Measurements from ENCODE around the gene PCOLCE2.
A peak's percentile ranks its signal among the peaks of the same experiment; 100 is the strongest.

PCOLCE2 gene

GRCh38 chr3:142912402-142913172 lies 23.7 kb upstream of the PCOLCE2 start:
- H3K4me1 ChIP-seq (ENCODE audit: control insufficient read depth, insufficient read depth, low read depth, low read length): no peaks in the 10 kb centered on the region
- no peak overlapping the region for H2AFZ ChIP-seq (ENCODE audit: low read depth, low read length)
- 94% methylated on average over 5 of the region's 6 CpGs for WGBS
- no peak overlapping the region for H2AK5ac ChIP-seq (ENCODE audit: low read length, severe bottlenecking)
- H3K4me2 ChIP-seq (ENCODE audit: low read length, poor library complexity, severe bottlenecking): no peak overlapping the region
- H3K9ac ChIP-seq (ENCODE audit: low read length): peak overlapping the region; percentile 59
- H3K79me1 ChIP-seq (replicated peaks; ENCODE audit: low read length, poor library complexity, severe bottlenecking): no peaks in the 10 kb centered on the region
- no peaks in the 10 kb centered on the region for H3K36me3 ChIP-seq (ENCODE audit: control insufficient read depth in 1 of 2, insufficient read depth in 2 of 2, low read depth in 1 of 2, low read length in 2 of 2)
- H3K27ac ChIP-seq (ENCODE audit: low read length, poor library complexity, severe bottlenecking): no peak overlapping the region
- H2BK5ac ChIP-seq (ENCODE audit: low read depth, low read length, poor library complexity, severe bottlenecking): no peak overlapping the region
- no peak overlapping the region for H2BK15ac ChIP-seq (ENCODE audit: low read depth, poor library complexity, severe bottlenecking)
- no peaks in the 10 kb centered on the region for H3K27me3 ChIP-seq (ENCODE audit: control insufficient read depth in 1 of 2, insufficient read depth in 1 of 2, low read length in 2 of 2)
- H3K14ac ChIP-seq (ENCODE audit: low read length in 2 of 2): no peak overlapping the region
- no peak overlapping the region for H3K4ac ChIP-seq (ENCODE audit: low read depth in 1 of 2, low read length in 2 of 2)
- no peak overlapping the region for H3K18ac ChIP-seq (ENCODE audit: low read depth in 1 of 2, low read length in 2 of 2)
- no peak overlapping the region for H2BK120ac ChIP-seq (ENCODE audit: low read depth, low read length)
- no peaks in the 10 kb centered on the region for H3K9me3 ChIP-seq (ENCODE audit: control insufficient read depth, low read length)
- no peak overlapping the region for H4K8ac ChIP-seq (ENCODE audit: low read length)
- H2BK12ac ChIP-seq (ENCODE audit: low read length in 2 of 2): no peak overlapping the region
- no peak for DNase-seq
- H3K23ac ChIP-seq (ENCODE audit: low read length in 2 of 2): no peak overlapping the region
- no peak overlapping the region for H4K91ac ChIP-seq (ENCODE audit: low read length)
- no peak overlapping the region for H3K4me3 ChIP-seq (ENCODE audit: insufficient read depth in 1 of 2, low read depth in 1 of 2, low read length in 2 of 2)

DNA sequence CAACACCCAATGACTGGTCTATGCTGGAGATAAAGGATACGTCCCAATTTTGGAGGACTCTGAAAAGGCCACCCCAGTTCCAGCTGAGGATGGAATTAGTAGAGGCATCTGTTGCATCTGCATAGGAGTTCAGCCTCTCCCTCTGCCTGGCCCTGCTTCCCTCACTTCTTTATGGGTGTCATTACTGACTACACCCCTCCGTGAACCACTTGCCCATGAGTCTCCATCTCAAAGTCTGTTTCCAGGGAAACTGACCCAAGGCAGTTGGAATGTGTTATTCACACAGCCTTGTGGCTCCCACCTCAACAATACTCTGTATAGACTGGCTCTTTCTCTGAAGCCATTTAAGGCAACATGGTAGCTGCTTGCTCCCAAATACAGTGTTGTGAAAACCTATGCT lies 21.4 kb upstream of the PCOLCE2 start:
- no peak overlapping the region for H2BK120ac ChIP-seq (ENCODE audit: low read depth, low read length)
- H3K79me1 ChIP-seq (replicated peaks; ENCODE audit: low read length, poor library complexity, severe bottlenecking): no peaks in the 10 kb centered on the region
- H2BK15ac ChIP-seq (ENCODE audit: low read depth, poor library complexity, severe bottlenecking): no peak overlapping the region
- H4K8ac ChIP-seq (ENCODE audit: low read length): no peak overlapping the region
- no peak overlapping the region for H2BK12ac ChIP-seq (ENCODE audit: low read length in 2 of 2)
- 98% methylated on average over 2 of the region's 2 CpGs for WGBS
- no peak overlapping the region for H3K9ac ChIP-seq (ENCODE audit: low read length)
- H3K9me3 ChIP-seq (ENCODE audit: control insufficient read depth, low read length): no peaks in the 10 kb centered on the region
- no peak overlapping the region for H4K91ac ChIP-seq (ENCODE audit: low read length)
- no peaks in the 10 kb centered on the region for H3K4me1 ChIP-seq (ENCODE audit: control insufficient read depth, insufficient read depth, low read depth, low read length)
- no peak overlapping the region for H3K14ac ChIP-seq (ENCODE audit: low read length in 2 of 2)
- H2AFZ ChIP-seq (ENCODE audit: low read depth, low read length): no peak overlapping the region
- no peak overlapping the region for H2AK5ac ChIP-seq (ENCODE audit: low read length, severe bottlenecking)
- H3K4me3 ChIP-seq (ENCODE audit: insufficient read depth in 1 of 2, low read depth in 1 of 2, low read length in 2 of 2): no peak overlapping the region
- H3K27me3 ChIP-seq (ENCODE audit: control insufficient read depth in 1 of 2, insufficient read depth in 1 of 2, low read length in 2 of 2): no peaks in the 10 kb centered on the region
- H3K27ac ChIP-seq (ENCODE audit: low read length, poor library complexity, severe bottlenecking): no peak overlapping the region
- no peak for DNase-seq
- no peak overlapping the region for H3K18ac ChIP-seq (ENCODE audit: low read depth in 1 of 2, low read length in 2 of 2)
- H2BK5ac ChIP-seq (ENCODE audit: low read depth, low read length, poor library complexity, severe bottlenecking): no peak overlapping the region
- no peaks in the 10 kb centered on the region for H3K36me3 ChIP-seq (ENCODE audit: control insufficient read depth in 1 of 2, insufficient read depth in 2 of 2, low read depth in 1 of 2, low read length in 2 of 2)
- H3K23ac ChIP-seq (ENCODE audit: low read length in 2 of 2): no peak overlapping the region
- no peak overlapping the region for H3K4ac ChIP-seq (ENCODE audit: low read depth in 1 of 2, low read length in 2 of 2)
- H3K4me2 ChIP-seq (ENCODE audit: low read length, poor library complexity, severe bottlenecking): no peak overlapping the region

GRCh38 chr3:142909282-142909681 lies 20.4 kb upstream of the PCOLCE2 start:
- WGBS: 71% methylated on average over 3 of the region's 3 CpGs
- no peak overlapping the region for H3K14ac ChIP-seq (ENCODE audit: low read length in 2 of 2)
- H4K8ac ChIP-seq (ENCODE audit: low read length): no peak overlapping the region
- H3K79me1 ChIP-seq (replicated peaks; ENCODE audit: low read length, poor library complexity, severe bottlenecking): no peaks in the 10 kb centered on the region
- H3K27me3 ChIP-seq (ENCODE audit: control insufficient read depth in 1 of 2, insufficient read depth in 1 of 2, low read length in 2 of 2): no peaks in the 10 kb centered on the region
- H2BK120ac ChIP-seq (ENCODE audit: low read depth, low read length): no peak overlapping the region
- H3K4me3 ChIP-seq (ENCODE audit: insufficient read depth in 1 of 2, low read depth in 1 of 2, low read length in 2 of 2): no peak overlapping the region
- H3K4ac ChIP-seq (ENCODE audit: low read depth in 1 of 2, low read length in 2 of 2): no peak overlapping the region
- peaks cover 3% of the 10 kb centered on the region for H3K4me1 ChIP-seq (ENCODE audit: control insufficient read depth, insufficient read depth, low read depth, low read length)
- H4K91ac ChIP-seq (ENCODE audit: low read length): no peak overlapping the region
- H2AK5ac ChIP-seq (ENCODE audit: low read length, severe bottlenecking): no peak overlapping the region
- H3K23ac ChIP-seq (ENCODE audit: low read length in 2 of 2): no peak overlapping the region
- no peaks in the 10 kb centered on the region for H3K36me3 ChIP-seq (ENCODE audit: control insufficient read depth in 1 of 2, insufficient read depth in 2 of 2, low read depth in 1 of 2, low read length in 2 of 2)
- H3K9ac ChIP-seq (ENCODE audit: low read length): no peak overlapping the region
- H2BK15ac ChIP-seq (ENCODE audit: low read depth, poor library complexity, severe bottlenecking): no peak overlapping the region
- H2AFZ ChIP-seq (ENCODE audit: low read depth, low read length): no peak overlapping the region
- no peak for DNase-seq
- H3K18ac ChIP-seq (ENCODE audit: low read depth in 1 of 2, low read length in 2 of 2): no peak overlapping the region
- no peak overlapping the region for H3K4me2 ChIP-seq (ENCODE audit: low read length, poor library complexity, severe bottlenecking)
- no peak overlapping the region for H2BK5ac ChIP-seq (ENCODE audit: low read depth, low read length, poor library complexity, severe bottlenecking)
- no peaks in the 10 kb centered on the region for H3K9me3 ChIP-seq (ENCODE audit: control insufficient read depth, low read length)
- no peak overlapping the region for H2BK12ac ChIP-seq (ENCODE audit: low read length in 2 of 2)
- H3K27ac ChIP-seq (ENCODE audit: low read length, poor library complexity, severe bottlenecking): no peak overlapping the region

DNA sequence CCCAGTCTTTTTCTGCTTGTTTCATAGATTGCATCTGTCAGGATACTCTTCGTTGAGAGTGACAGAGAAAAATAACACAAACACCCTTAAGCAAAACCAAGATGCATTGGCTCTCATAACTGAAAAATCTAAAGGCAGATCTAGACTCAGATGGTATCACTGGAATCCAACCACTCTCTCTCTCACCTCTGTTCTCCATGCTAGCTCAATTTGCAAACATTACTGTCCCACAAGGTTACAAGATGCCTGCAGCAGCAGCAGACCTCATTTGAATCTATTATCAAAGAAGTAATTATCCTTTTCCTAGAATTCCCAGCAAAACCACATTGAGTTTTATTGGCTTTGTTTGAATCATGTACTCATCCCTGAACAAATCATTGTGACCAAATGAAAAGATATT lies 19.1 kb upstream of the PCOLCE2 start:
- Histone ChIP-seq H2AK5ac (ENCODE audit: low read length, severe bottlenecking) (no peak overlapping the region), H3K36me3 (ENCODE audit: control insufficient read depth in 1 of 2, insufficient read depth in 2 of 2, low read depth in 1 of 2, low read length in 2 of 2) (no peaks in the 10 kb centered on the region), H3K27me3 (ENCODE audit: control insufficient read depth in 1 of 2, insufficient read depth in 1 of 2, low read length in 2 of 2) (no peaks in the 10 kb centered on the region), H2BK15ac (ENCODE audit: low read depth, poor library complexity, severe bottlenecking) (no peak overlapping the region), H3K27ac (ENCODE audit: low read length, poor library complexity, severe bottlenecking) (no peak overlapping the region), H3K9me3 (ENCODE audit: control insufficient read depth, low read length) (no peaks in the 10 kb centered on the region), H3K9ac (ENCODE audit: low read length) (no peak overlapping the region), H4K8ac (ENCODE audit: low read length) (no peak overlapping the region), H3K4me3 (ENCODE audit: insufficient read depth in 1 of 2, low read depth in 1 of 2, low read length in 2 of 2) (no peak overlapping the region), H3K14ac (ENCODE audit: low read length in 2 of 2) (no peak overlapping the region), H2BK12ac (ENCODE audit: low read length in 2 of 2) (no peak overlapping the region), H2BK120ac (ENCODE audit: low read depth, low read length) (no peak overlapping the region), H3K4me2 (ENCODE audit: low read length, poor library complexity, severe bottlenecking) (no peak overlapping the region), H3K79me1 (replicated peaks; ENCODE audit: low read length, poor library complexity, severe bottlenecking) (no peaks in the 10 kb centered on the region), H4K91ac (ENCODE audit: low read length) (no peak overlapping the region), H3K4ac (ENCODE audit: low read depth in 1 of 2, low read length in 2 of 2) (no peak overlapping the region), H3K18ac (ENCODE audit: low read depth in 1 of 2, low read length in 2 of 2) (no peak overlapping the region), H2BK5ac (ENCODE audit: low read depth, low read length, poor library complexity, severe bottlenecking) (no peak overlapping the region), H3K4me1 (ENCODE audit: control insufficient read depth, insufficient read depth, low read depth, low read length) (peaks cover 3% of the 10 kb centered on the region), H3K23ac (ENCODE audit: low read length in 2 of 2) (no peak overlapping the region), H2AFZ (ENCODE audit: low read depth, low read length) (no peak overlapping the region)
- WGBS: 53% methylated on average over 1 of the region's 1 CpG
- no peak for DNase-seq

Data from mesenchymal stem cell (in vitro differentiated cells and primary cell).